ENCODE measurements around the gene AGBL1.

The AGBL1 gene

DNA sequence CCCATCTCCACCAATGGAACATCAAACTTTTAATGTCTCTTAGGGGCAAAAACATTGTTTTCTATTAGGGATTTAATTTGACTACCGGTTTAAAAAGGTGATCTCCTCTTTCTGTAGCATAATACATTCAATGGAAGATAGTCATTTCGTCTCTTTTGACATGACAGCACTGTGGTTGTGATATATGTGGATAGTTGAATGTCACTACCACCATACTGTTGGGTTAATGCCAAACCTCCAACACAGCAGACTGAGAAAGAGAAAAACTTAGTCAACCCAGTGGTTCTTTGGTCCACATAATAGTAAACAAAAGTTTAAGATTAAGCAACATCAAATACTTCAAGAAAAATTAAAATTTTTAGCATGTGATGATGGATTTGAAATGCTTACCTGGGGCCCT, 530.4 kb downstream of the AGBL1 start:
- DNase-seq, result no peak

DNA sequence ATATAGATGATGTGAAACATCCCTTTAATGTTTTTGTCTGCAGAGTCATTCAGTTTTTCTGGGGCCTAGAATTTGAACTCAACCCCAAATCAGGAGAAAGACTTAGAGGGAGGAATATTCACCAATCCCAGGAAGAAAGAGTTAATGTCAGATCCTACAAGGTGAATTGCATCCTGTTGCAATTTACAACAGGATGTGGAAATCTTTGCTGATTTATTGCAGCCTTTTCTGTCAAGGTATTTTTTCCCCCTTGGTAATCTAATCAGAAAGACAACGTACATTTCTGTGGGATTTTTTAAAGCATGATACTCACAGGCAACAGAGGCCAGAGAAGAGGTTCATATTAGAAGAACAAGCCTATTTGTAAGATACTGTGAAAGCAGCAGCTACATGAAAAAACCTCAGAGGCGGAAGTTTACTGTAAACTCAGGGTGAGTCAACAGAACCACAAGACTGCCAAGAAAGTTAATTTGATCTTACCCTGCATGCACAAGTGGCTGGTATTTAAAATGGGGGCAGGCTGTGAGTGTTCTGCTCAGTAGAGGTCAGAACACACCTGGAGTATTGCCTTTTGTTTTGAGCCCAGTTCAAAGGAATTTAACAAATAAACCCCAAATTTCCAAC, 531.9 kb downstream of the AGBL1 start:
- DNase-seq, result peak; percentile 67

DNA sequence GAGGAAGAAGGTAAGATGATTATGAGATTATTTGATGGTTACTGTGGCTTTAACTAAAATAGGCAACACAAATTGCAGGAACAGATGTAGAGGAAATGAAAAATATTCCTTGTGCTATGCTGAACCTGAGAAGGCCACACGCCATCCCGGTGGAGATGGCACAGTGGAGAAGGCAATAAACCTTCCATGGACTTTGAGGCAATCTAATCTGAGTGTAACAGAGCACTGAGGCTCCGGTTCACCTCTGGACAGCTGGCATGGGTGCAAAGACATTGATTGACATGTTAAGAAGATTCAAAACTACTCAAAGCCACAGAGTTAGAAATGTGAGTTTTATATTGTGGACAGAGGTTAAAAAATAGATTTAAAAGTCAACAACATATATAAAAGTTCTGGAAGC, 535.7 kb downstream of the AGBL1 start:
- no peak for DNase-seq

DNA sequence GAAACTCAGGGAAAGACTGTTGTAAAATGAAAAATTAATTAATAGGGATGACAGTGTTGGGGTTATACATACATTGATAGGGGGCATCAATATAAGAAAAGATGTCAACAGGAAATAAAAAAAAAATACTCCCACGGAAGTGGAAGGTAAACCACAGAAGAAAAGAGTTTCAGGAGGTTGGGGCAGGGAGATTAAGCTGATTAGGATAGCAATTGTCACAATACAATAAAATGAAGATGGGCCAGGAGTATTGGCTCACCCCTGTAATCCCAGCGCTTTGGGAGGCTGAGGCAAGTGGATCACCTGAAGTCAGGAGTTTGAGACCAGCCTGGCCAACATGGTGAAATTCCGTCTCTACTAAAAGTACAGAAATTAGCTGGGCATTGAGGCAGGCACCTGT, 536.1 kb downstream of the AGBL1 start:
- no peak for DNase-seq

DNA sequence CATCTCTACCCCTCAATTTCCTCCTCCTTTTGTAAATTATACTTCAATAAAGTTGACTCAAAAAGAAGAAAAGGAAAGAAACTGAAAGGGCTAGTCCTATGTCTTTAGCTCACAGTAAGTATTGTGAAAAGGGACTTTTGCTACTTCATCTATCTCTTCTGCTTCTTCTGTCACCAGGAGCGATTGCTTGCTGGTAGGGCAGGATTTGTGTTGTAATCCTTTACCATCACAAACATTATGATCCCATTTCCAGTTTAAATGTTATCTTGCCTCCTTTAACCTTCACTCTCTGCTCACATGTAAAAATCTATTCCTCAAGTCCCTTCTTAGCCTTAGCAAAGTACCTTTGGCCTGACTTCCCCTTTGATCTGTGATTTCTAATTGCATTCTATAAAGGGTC, 537.1 kb downstream of the AGBL1 start:
- no peak for DNase-seq

DNA sequence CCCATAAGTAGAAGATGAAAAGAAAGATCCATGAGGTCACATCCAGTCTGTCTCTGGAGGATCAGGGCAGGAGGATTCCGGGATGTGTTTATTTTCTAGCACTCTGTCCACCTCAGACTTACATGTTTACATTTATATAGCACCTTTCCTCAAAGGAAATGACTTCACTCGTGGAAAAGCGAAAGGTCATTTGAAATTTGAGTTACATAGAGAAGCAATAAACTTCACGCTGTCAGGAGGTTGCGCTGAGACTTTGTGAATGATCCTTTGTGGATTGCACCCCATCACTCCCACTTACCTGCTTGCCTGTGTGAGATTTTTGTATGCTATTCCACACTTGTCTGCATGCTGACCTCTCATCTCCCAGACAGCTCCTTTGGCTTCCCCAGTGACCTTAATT, 540.5 kb downstream of the AGBL1 start:
- no peak for DNase-seq

DNA sequence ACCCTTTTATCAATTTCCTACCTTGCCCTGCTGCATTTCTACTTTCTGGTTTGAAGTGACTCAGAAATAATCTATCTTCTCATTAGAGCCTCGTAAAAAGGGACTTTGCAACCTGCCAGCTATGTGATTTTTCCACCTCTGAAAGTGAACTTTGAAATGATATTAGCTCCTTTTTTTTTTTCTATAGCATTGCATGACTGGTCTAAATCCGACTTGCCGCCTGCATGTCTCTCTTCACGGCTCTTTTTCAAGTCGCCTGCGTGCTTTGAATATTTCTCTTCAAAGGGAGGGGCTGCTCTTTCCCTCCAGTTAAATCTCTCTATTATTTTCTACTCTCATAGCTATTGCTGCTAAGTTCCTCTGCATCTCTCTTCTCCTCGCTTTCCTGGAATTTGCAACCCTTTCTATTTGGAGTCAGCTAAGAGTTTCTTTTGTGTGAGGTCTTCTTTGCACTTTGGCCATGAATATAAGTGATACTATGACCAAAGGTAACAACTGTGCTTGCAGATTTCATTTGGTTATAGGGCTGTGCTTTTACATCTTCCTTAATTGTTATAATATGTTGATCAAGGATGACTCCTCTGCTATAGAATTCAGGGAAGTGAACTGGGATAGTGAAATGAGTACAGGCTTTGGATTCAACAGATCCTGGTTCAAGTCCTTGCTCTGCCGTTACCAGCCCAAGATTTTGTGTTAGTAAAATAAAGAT, 541.1 kb downstream of the AGBL1 start:
- DNase-seq, result no peak

DNA sequence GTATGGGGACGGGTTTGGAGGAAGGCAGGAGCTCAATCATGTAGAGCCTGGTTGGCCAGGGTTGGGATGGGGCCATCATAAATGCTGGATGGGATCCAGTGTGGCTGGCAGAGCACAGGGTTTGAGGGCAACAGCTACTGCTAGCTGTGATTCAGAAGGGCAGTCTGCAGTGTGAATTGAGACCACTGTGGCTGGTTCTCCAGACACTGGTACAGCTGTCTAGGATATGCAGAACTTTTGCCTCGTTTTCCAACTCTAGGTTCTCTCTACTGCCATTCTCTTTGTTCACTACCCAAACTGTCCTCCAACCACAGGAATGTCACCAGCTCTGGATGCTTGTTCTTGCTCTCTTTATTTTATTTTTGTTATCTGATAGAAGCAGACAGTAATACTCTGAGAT, 543.6 kb downstream of the AGBL1 start:
- no peak for DNase-seq

DNA sequence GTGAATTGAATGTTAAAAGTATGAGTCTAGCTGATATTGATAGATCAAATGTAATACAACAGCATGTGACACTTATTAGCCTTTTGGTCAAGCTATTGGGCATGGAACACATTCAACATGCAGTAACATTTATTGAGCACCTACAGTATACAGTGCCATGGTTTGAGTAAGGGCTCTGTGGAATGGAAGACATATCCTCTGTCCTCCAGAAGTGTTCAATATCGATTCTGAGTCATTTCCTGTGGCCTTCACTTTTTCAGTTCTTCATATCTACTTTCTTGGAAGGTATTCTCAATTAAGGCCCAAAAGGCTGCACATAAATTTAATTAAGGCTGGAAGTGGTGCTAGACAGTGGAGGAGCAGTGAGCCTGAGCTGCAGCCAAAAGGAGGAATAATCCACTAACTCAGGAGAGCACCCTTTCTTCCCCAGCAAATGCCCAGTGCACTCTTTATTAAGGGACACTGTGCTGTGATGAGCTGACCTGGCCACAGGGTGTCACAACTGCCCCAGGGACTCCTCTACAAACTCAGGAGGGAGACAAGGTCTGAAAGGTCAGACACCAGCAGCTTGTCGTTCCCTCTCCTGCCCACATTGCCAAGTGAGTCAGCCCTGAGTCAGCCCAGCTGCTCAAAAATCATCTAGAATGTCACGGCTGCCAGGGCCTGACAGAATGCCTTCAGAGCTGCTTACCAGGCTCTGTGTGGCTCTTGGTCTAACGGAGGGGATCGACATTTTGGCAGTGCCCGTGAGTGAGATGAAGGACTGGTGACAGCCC, 544.8 kb downstream of the AGBL1 start:
- peak; percentile 84 for DNase-seq

DNA sequence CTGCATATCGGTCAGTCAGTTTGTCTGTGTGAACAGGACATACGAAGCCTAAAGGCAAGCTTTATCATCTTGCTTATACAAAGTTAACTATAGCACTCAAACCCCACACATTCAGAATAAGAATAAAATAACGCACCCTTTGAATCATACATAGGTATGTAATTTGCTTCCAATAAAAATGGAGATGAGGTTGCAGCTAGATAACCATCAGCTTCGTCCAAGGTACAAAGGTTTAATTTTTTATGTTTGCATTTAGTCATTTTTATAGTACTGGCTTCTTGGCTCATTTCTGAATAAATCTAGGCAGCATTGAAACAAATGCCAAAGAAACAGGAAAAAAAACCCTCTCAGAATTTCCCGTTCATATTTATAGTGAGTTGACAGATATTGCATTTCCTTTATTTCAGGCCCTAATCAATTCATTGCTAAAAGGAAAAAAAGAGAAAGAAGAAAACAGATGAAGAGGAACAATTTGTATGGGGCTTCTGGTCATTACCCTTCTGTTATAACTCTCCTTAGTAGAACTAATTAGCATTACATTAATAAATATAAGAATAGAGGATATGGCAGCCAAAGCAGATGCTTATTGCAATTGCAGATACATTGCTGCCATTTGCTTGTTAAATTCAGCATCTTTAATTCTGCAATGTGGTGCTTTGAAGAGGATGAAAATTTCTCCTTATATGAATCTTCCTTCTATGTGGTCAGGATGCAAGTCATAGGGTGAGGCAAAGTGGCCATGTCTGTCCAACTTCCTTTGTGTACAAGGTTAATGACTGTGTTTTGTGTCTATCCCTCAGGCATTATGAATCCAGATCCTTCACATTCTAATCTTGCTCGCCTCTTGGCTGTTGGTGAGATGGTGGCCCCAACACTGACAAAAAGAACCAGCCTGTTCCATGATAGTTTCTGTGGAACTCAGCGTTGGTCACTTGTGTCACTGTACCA, 550.0 kb downstream of the AGBL1 start:
- no peak for DNase-seq

DNA sequence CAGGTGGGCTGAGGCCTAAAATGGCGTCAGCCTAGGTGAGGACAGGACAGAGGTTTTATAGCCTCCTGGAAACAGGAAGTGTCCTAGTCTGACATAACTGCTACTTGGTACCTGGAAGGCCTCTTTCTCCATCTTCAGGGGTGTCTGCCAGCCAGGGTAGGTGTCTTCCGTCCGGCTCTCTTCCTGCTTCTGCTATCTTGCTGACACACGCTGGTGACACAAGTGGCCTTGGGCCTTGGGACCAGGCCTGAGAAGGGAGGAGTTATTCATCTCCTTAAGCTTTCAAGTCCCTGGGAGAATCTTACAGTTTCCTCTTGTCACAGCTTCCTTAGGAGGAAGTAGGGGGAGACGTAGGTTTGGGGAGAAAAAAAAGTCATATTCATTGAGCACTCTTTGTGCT, 551.3 kb downstream of the AGBL1 start:
- DNase-seq, result no peak

DNA sequence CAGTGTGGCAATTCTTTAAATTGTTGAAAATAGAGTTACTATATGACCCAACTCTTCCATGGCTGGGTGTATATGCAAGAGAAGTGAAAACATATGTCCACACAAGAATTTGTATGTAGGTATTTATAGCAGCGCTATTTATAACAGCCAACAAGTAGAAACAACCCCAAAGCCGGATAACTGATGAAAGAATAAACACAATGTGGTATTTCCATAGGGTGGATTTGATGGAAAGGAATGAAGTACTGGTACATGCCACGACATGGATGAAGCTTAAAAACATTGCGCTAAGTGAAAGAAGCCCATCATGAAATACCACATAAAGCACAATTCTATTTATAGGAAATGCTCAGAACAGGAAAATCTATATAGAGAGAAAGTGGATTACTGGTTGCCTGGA, 554.5 kb downstream of the AGBL1 start:
- DNase-seq, result peak; percentile 57

DNA sequence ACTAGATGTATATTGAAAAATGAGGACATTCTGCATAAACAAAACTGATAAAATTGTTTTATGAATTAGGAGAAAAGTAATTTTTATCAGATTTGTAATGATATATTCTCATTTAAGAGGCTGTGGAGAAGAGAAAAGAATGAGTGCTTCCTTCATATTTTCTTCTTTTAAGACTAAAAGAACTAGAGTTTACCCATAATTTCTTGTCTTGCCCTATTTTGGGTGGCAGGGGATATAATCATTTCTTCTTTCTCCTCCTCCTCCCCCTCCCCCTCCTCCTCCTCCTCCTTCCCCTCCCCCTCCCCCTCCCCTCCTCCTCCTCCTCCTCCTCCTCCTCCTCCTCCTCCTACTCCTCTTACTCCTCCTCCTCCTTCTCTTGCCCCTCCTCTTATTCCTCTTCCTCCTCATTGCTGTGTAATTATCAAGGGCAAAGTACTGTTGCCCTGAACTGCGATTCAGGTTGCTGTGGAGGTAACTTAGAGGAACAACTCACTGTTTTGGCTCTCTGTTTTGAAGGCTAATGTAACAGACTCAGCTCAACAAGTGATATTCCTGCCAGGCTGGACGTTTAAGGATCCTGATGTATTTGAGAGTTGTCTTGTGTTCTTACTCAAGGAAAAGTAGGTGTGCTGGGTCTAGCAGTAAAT, 555.4 kb downstream of the AGBL1 start:
- DNase-seq, result no peak

DNA sequence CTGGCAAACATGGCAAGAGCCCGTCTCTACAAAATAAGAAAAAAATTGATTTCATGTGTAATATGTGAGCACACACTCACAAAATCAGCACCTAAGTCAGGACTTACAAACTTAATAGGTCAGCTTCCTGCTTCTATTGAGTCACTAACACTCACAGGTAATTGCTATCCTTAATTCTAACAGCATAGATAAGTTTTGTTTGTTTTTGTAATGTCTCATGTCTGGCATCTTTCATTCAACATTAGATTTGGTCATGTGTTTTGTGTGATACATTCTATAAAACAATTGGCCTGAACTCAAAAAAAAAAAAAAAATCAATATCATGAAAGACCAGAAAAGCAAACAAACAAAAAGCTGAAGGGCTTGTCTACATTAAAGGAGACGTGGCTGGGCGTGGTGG, 564.7 kb downstream of the AGBL1 start:
- DNase-seq, result no peak

DNA sequence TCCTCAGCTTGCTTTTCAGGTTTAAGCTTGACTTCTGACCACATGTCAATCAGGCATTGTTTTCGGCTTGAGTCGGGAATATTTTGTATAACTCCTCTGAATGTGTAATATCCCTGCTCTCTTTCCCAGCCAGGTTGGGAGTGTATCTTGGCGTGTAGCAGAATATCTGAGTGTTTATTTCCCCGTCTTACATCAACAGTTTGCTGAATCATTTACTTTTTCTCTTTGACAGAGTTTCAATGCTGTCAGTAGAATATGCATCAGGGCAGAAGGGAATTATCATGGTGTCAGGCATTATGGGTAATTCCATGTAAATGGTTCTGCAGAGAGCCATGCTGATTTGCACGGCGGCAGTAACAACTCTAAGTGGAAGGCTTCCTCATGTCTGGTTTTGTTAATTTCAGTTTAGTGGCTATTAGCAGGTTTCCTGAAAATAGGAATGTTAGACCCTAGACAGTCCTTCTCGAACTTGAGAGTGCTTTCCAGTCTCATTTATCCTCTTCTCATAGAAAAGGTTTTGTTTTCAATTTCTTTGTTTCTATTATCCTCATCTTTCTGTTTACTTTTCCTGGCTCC, 566.3 kb downstream of the AGBL1 start:
- no peak for DNase-seq

DNA sequence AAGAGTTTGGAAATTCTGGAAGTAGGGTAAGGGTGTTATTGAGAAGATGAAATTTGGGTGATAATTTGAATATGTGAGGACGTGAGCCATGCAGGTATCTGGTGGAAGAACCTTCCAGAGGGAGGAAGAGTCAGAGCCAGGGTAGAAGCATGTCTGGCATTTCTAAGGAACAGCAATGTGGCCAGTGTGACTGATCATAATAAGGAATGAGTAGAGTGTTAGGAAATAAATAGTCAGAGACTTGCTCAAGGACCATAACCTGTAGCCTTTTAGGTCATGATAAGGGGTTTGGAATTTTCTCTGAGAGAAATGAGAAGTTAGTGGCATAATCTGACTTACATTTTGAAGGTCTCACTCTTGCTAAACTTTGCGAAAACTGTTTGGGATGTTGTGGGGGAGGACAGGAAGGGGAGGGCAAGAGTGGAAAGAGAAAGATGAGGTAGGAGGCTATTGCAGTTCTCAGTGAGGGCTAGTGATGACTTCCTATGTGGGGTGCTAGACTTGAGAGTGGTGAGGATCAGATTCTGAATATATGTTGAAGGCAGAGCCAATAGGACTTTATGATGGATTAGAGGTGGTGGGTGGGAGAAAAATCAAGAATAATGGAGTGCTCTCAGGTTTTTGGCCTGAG, 568.3 kb downstream of the AGBL1 start:
- DNase-seq, result no peak

DNA sequence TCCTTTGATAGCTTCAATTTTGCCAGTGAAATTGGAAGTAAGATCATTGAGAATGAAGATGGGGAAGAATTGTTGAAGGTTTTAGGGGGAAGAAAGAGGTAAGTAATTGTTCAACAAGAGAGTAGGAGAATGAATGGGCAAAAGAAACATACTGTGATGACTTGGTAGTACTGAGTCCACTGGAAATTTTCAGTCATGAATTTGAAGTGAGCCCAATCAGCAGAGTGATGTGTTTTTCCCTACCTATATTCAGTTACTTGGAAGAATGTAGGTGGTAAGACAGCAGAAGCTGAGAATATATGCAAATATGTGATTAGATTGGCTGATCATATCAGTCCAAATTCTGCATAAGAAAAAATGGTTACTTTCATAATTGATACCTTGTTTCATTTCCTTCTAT, 569.6 kb downstream of the AGBL1 start:
- DNase-seq, result no peak

DNA sequence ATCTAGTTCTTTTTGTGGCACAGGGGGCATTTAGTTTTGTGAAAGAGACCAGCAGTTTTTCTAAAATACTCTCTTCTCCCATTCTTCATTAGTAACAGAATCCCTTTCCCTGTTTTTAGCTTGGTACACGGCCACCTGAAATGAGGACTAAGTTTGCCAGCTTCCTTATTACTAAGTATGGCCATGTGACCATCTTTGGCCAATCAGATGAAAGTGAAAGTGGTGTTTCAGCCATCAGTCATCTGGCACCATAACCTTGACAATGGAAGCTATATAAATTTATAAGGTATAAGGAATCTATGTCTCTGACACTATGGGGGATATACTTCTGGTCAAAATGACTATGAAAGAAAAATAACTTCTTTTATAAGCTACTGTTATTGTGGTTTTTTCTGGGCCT, 570.4 kb downstream of the AGBL1 start:
- peak; percentile 15 for DNase-seq

DNA sequence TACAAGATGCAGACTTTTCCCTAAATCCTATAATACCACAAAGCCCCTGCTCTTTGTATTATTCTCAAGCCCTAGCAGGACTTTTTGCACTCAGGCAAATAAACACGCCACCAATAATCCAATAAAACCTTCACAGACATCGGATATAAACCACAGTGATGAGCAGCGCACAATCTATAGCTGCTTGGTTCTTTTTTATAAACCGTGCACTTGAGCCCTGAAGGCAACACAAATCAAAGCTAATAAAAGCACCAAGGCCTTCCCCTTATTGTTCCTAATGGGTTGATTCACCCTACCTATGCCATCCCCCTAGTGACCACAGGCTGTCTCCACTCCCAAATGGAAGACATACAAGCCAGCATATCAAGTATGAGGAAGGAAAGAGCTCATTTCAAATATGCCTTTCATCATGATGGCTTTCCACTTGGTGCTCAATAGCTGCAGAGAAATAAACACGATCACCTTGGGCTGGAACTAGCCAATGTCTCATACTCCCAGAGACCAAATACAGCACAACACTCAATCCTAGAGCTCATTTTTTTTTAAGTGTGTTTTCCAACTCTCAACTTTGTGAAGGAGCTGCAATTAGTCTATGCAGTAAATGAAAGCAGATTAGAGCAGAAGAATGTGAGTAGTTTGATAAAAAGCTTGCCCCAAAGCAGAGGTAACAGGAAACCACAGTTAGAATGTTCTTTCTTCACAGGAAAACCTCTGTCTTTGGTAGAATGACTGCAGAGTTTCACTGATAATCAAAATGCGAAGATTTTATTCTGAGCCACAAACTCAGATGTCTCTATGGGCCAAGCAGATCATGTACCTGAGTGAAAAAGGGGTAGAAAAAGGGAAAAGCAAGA, 573.9 kb downstream of the AGBL1 start:
- no peak for DNase-seq

DNA sequence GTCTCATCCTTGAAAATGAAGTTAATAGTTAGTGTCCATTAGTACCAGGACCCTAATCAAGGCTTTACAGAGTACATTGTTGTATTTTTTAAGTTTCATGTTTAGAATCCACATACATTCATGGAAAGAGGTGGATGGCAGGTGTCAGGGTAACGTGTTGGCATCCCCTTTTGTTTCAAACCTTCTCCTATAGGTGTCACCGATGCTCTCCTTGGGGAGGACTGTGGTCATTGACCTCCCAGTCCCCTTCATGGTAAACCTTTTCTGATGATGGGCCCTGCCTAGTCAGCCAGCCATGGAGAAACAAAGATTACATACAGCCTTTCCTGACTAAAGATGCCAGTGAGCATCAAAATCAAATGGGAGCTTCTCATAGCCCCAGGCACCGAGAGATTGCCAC, 574.8 kb downstream of the AGBL1 start:
- no peak for DNase-seq

DNA sequence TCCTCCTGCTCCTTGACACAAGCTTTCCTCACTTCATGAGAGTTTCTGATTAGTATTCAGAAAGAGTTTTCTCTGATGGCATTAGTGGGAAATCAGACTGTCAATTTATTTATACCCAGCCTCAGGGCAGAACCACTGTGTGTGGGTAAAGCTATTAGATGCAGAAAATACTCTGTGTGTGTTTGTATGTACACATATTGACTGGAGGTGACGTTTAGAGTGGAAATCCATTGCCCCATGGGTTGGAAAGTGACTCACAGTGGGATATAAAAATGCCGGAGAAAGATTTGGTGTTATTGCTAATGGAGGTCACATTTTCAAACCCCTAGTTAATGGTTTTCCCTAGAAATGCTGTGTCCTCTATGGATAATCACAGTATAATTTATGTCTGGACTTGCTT, 577.6 kb downstream of the AGBL1 start:
- no peak for DNase-seq
